SU-DHL-6 (cell line): ENCODE results near the gene GPR89A.
"Not testable (repeated sequence)": the region's sequence is repeated elsewhere in the genome, so short reads cannot be mapped to it uniquely, and the experiment has no call there.

Experiments
- H2AFZ ChIP-seq: fragments of 200-600 bp; sonication (generic); 2 replicates; pipeline ENCODE4 v1.6.1; 2014; ENCODE audit warnings: low read depth, mild to moderate bottlenecking, moderate library complexity, mixed read lengths, antibody characterized with exemption, low read length; ENCODE audit not compliant: severe bottlenecking
- H3F3A ChIP-seq: fragments of 200-600 bp; shearing (Covaris generic); 2 replicates; pipeline ENCODE4 v1.6.0; 2016; ENCODE audit warnings: antibody characterized with exemption, mild to moderate bottlenecking; ENCODE audit not compliant: insufficient read depth
- H3K27ac ChIP-seq: fragments of 200-600 bp; sonication (generic); 2 replicates; pipeline ENCODE4 v1.5.1; 2016; ENCODE audit warnings: low read depth, mild to moderate bottlenecking, low read length, moderate library complexity, mixed read lengths
- H3K27me3 ChIP-seq: fragments of 200-600 bp; sonication (generic), shearing (Covaris generic); 2 replicates; pipeline ENCODE4 v1.6.0; 2014; ENCODE audit warnings: mild to moderate bottlenecking, low read length
- H3K36me3 ChIP-seq: fragments of 200-600 bp; sonication (generic); 2 replicates; pipeline ENCODE4 v1.6.1; 2014; ENCODE audit warnings: mild to moderate bottlenecking, low read length, mixed read lengths
- H3K4me2 ChIP-seq: fragments of 300-600, 200-600 bp; shearing (Covaris generic), sonication (generic); 2 replicates; pipeline ENCODE4 v1.6.0; 2014; ENCODE audit warnings: low read length, low read depth, mild to moderate bottlenecking; ENCODE audit not compliant: poor library complexity, severe bottlenecking
- H3K4me3 ChIP-seq: fragments of 200-600 bp; sonication (generic); 2 replicates; pipeline ENCODE4 v1.5.1; 2014; ENCODE audit warnings: antibody characterized with exemption, low read length, mild to moderate bottlenecking, mixed read lengths; ENCODE audit not compliant: insufficient read depth, poor library complexity, severe bottlenecking
- H3K79me2 ChIP-seq: fragments of 200-600 bp; sonication (generic); 2 replicates; pipeline ENCODE4 v1.6.1; 2014; ENCODE audit warnings: mild to moderate bottlenecking, low read length, moderate library complexity; ENCODE audit not compliant: insufficient read depth
- H3K9ac ChIP-seq: fragments of 200-600 bp; sonication (generic); 2 replicates; pipeline ENCODE4 v1.7.0; 2014; ENCODE audit warnings: mild to moderate bottlenecking, low read length
- H3K9me2 ChIP-seq: fragments of 200-600 bp; sonication (generic); replicated peaks from 2 replicates; pipeline ENCODE4 v1.6.1; 2014; ENCODE audit warnings: low read length; ENCODE audit not compliant: insufficient read depth
- H3K9me3 ChIP-seq: fragments of 200-600 bp; sonication (generic); 2 replicates; pipeline ENCODE4 v1.6.1; 2014; ENCODE audit warnings: low read length, mixed read lengths; ENCODE audit not compliant: insufficient read depth
- H4K20me1 ChIP-seq: fragments of 200-600 bp; sonication (generic); 2 replicates; pipeline ENCODE4 v1.6.1; 2014; ENCODE audit warnings: low read depth, mild to moderate bottlenecking, antibody characterized with exemption, low read length, moderate library complexity, mixed read lengths

The GPR89A gene

GRCh38 chr1:145641886-145642285 is 34.1 kb downstream of the GPR89A start:
- H3K9me3 ChIP-seq, H3K36me3 ChIP-seq, H3F3A ChIP-seq, H3K9ac ChIP-seq, H2AFZ ChIP-seq, H3K79me2 ChIP-seq, H3K27ac ChIP-seq, H3K27me3 ChIP-seq, H3K9me2 ChIP-seq, H4K20me1 ChIP-seq, H3K4me2 ChIP-seq, H3K4me3 ChIP-seq: not testable (repeated sequence)

GRCh38 chr1:145643990-145644389 is 36.2 kb downstream of the GPR89A start:
- H3K27me3 ChIP-seq, H3K4me3 ChIP-seq, H3K79me2 ChIP-seq, H3K9me2 ChIP-seq, H3K9me3 ChIP-seq, H3K9ac ChIP-seq, H3K27ac ChIP-seq, H4K20me1 ChIP-seq, H2AFZ ChIP-seq, H3K36me3 ChIP-seq, H3F3A ChIP-seq, H3K4me2 ChIP-seq: not testable (repeated sequence)

- H3K9ac ChIP-seq, H3K36me3 ChIP-seq, H3K4me2 ChIP-seq, H3K9me3 ChIP-seq, H3K79me2 ChIP-seq, H3F3A ChIP-seq, H4K20me1 ChIP-seq, H3K27me3 ChIP-seq, H2AFZ ChIP-seq, H3K4me3 ChIP-seq, H3K9me2 ChIP-seq, H3K27ac ChIP-seq: not testable (repeated sequence)
Observed at GRCh38 chr1:145656245-145656943, 48.6 kb downstream of the GPR89A start.

GRCh38 chr1:145662502-145662901 is 54.7 kb downstream of the GPR89A start:
- not testable (repeated sequence) for H3K4me3 ChIP-seq, H3K27ac ChIP-seq, H3K36me3 ChIP-seq, H3K27me3 ChIP-seq, H2AFZ ChIP-seq, H3K9me2 ChIP-seq, H3K4me2 ChIP-seq, H3K9me3 ChIP-seq, H4K20me1 ChIP-seq, H3K79me2 ChIP-seq, H3K9ac ChIP-seq, H3F3A ChIP-seq

GRCh38 chr1:145665015-145665414 is 57.2 kb downstream of the GPR89A start:
- not testable (repeated sequence) for H3K27me3 ChIP-seq, H2AFZ ChIP-seq, H3K9me3 ChIP-seq, H3K9ac ChIP-seq, H3K4me2 ChIP-seq, H3K27ac ChIP-seq, H3K36me3 ChIP-seq, H3K79me2 ChIP-seq, H3K4me3 ChIP-seq, H4K20me1 ChIP-seq, H3K9me2 ChIP-seq, H3F3A ChIP-seq

GRCh38 chr1:145670995-145671745 is 63.4 kb downstream of the GPR89A start:
- H3K27me3 ChIP-seq, H3K9me3 ChIP-seq, H2AFZ ChIP-seq, H3K79me2 ChIP-seq, H3K4me2 ChIP-seq, H3K36me3 ChIP-seq, H3K27ac ChIP-seq, H3K9me2 ChIP-seq, H3K4me3 ChIP-seq, H4K20me1 ChIP-seq, H3K9ac ChIP-seq, H3F3A ChIP-seq: not testable (repeated sequence)

- not testable (repeated sequence) for H3K9ac ChIP-seq, H3K9me2 ChIP-seq, H3K27ac ChIP-seq, H3K79me2 ChIP-seq, H3K36me3 ChIP-seq, H3K9me3 ChIP-seq, H4K20me1 ChIP-seq, H3K27me3 ChIP-seq, H3F3A ChIP-seq, H3K4me2 ChIP-seq, H3K4me3 ChIP-seq, H2AFZ ChIP-seq
Observed at GRCh38 chr1:145673217-145673616, 65.4 kb downstream of the GPR89A start.

GRCh38 chr1:145684858-145685257 is 77.1 kb downstream of the GPR89A start:
- not testable (repeated sequence) for H4K20me1 ChIP-seq, H3K9me3 ChIP-seq, H3K9ac ChIP-seq, H3K4me3 ChIP-seq, H3K36me3 ChIP-seq, H3K27ac ChIP-seq, H3F3A ChIP-seq, H3K9me2 ChIP-seq, H3K79me2 ChIP-seq, H3K4me2 ChIP-seq, H2AFZ ChIP-seq, H3K27me3 ChIP-seq
